SH-SY5Y (cell line): ENCODE data around the gene HACD1.

ENCODE experiments used
- GATA2 ChIP-seq: IDR thresholded peaks from 2 replicates; pipeline ENCODE4 v1.6.1; 2011; ENCODE audit warnings: mild to moderate bottlenecking, low read depth, low read length
- GATA3 ChIP-seq: IDR thresholded peaks from 2 replicates; pipeline ENCODE4 v1.6.1; 2011; ENCODE audit warnings: low read depth, mild to moderate bottlenecking, low read length, moderate library complexity

DNA sequence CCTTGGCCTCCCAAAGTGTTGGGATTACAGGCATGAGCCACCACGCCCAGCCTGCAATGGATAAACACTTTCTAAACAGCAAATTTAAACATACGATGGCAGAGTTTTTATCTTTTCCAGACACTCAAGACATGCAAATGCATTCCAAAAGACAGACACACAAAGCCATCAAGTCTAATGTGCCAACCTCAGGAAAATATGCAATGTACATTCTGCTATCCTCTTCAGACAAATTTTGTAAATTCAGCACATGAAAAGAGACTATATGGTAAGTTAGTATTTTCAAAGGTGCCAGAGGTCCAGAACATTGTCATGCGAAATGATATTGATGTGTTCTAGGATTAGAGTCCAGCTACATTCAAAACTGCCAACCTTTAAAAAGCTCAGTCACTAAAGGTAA is 19.8 kb downstream of the HACD1 start:
- TF ChIP-seq GATA2 (no peak), GATA3 (no peak)
